Neural cell (in vitro differentiated cells): ENCODE data around the gene GK. TPM values are rescaled to one million over a fixed set of nuclear protein-coding genes. Genes with fewer than 3 reads are reported as not detected.
"Not testable (repeated sequence)": the region's sequence is repeated elsewhere in the genome, so short reads cannot be mapped to it uniquely, and the experiment has no call there.

Experiments
- H2AFZ ChIP-seq: fragments of 200-600, 300-800 bp; sonication (generic), shearing (Covaris generic); 2 replicates; pipeline ENCODE4 v1.6.0; 2014; ENCODE audit warnings: low read depth, mild to moderate bottlenecking, antibody characterized with exemption, low read length, moderate library complexity
- H3F3A ChIP-seq: fragments of 200-600 bp; shearing (Covaris generic); 2 replicates; pipeline ENCODE4 v1.6.1; 2016; ENCODE audit warnings: mild to moderate bottlenecking, moderate library complexity, mixed read lengths, antibody characterized with exemption, low read length; ENCODE audit not compliant: insufficient read depth, poor library complexity, severe bottlenecking
- H3K27ac ChIP-seq: fragments of 200-600, 300-800 bp; sonication (generic), shearing (Covaris generic); 2 replicates; pipeline ENCODE4 v1.5.1; 2014; ENCODE audit warnings: mild to moderate bottlenecking, low read length, moderate library complexity
- H3K27me3 ChIP-seq: fragments of 300-800, 200-600 bp; sonication (generic), shearing (Covaris generic); 2 replicates; pipeline ENCODE4 v1.6.0; 2014; ENCODE audit warnings: mild to moderate bottlenecking, low read depth, low read length, moderate library complexity; ENCODE audit not compliant: insufficient read depth
- H3K36me3 ChIP-seq: fragments of 300-800, 200-600 bp; sonication (generic), shearing (Covaris generic); 2 replicates; pipeline ENCODE4 v1.5.1; 2014; ENCODE audit warnings: mild to moderate bottlenecking, antibody characterized with exemption, low read length, moderate library complexity; ENCODE audit not compliant: insufficient read depth
- H3K4me2 ChIP-seq: fragments of 300-800, 200-600 bp; sonication (generic), shearing (Covaris generic); 2 replicates; pipeline ENCODE4 v1.6.0; 2014; ENCODE audit warnings: mild to moderate bottlenecking, low read length
- H3K4me3 ChIP-seq: fragments of 300-800, 200-600 bp; sonication (generic), shearing (Covaris generic); 2 replicates; pipeline ENCODE4 v1.5.1; 2014; ENCODE audit warnings: mild to moderate bottlenecking, low read length, moderate library complexity
- H3K79me2 ChIP-seq: fragments of 200-600 bp; shearing (Covaris generic); replicated peaks from 2 replicates; pipeline ENCODE4 v1.6.0; 2014; ENCODE audit warnings: mild to moderate bottlenecking, low read length, moderate library complexity; ENCODE audit not compliant: insufficient read depth
- H3K9ac ChIP-seq: fragments of 300-800, 200-600 bp; sonication (generic), shearing (Covaris generic); 2 replicates; pipeline ENCODE4 v1.6.1; 2016; ENCODE audit warnings: mild to moderate bottlenecking, low read length, mixed read lengths
- H3K9me2 ChIP-seq: fragments of 200-600 bp; shearing (Covaris generic); 2 replicates; pipeline ENCODE4 v1.6.1; 2016; ENCODE audit warnings: mild to moderate bottlenecking, low read length, mixed read lengths; ENCODE audit not compliant: insufficient read depth
- H3K9me3 ChIP-seq: fragments of 200-600, 300-800 bp; sonication (generic), shearing (Covaris generic); 2 replicates; pipeline ENCODE4 v1.6.1; 2016; ENCODE audit warnings: mild to moderate bottlenecking, mixed run types, low read length, moderate library complexity, mixed read lengths
- H4K20me1 ChIP-seq: fragments of 200-600 bp; shearing (Covaris generic); 2 replicates; pipeline ENCODE4 v1.6.1; 2016; ENCODE audit warnings: mild to moderate bottlenecking, mixed run types; ENCODE audit not compliant: insufficient read depth
- EP300 ChIP-seq: fragments of 450-650 bp; conservative IDR thresholded peaks from 2 replicates; pipeline ENCODE4 v1.6.1; 2014; ENCODE audit warnings: antibody characterized with exemption, mild to moderate bottlenecking, moderate library complexity; ENCODE audit not compliant: poor library complexity, severe bottlenecking
- EZH2 ChIP-seq: fragments of 200-600, 300-800 bp; shearing (Covaris generic), sonication (generic); IDR thresholded peaks from 2 replicates; pipeline ENCODE4 v1.6.1; 2014; ENCODE audit warnings: antibody characterized with exemption, low read length, borderline replicate concordance, mild to moderate bottlenecking; ENCODE audit not compliant: insufficient read depth, poor library complexity, severe bottlenecking
- MXI1 ChIP-seq: fragments of 450-650 bp; conservative IDR thresholded peaks from 2 replicates; pipeline ENCODE4 v1.6.1; 2014; ENCODE audit warnings: antibody characterized with exemption, mild to moderate bottlenecking; ENCODE audit not compliant: poor library complexity, severe bottlenecking
- POLR2AphosphoS5 ChIP-seq: IDR thresholded peaks from 2 replicates; pipeline ENCODE4 v1.6.1; 2012
- RAD21 ChIP-seq: fragments of 450-650 bp; conservative IDR thresholded peaks from 2 replicates; pipeline ENCODE4 v1.6.1; 2014; ENCODE audit warnings: antibody characterized with exemption, mild to moderate bottlenecking, moderate library complexity
- SMC3 ChIP-seq: fragments of 450-650 bp; conservative IDR thresholded peaks from 2 replicates; pipeline ENCODE4 v1.6.1; 2014; ENCODE audit warnings: antibody characterized with exemption, mild to moderate bottlenecking, moderate library complexity; ENCODE audit not compliant: poor library complexity
- TAF1 ChIP-seq: IDR thresholded peaks from 2 replicates; pipeline ENCODE4 v1.6.1; 2012; ENCODE audit warnings: low read depth
- polyA plus RNA-seq: library from polyadenylated mRNA; depleted of rRNA; stranded (reverse); fragments of >200 nt; gene quantifications from 2 replicates; pipeline ENCODE4 v1.2.3, GENCODE V29; 2014
- TF ChIP-seq, protein P1 (sequence below): IDR thresholded peaks from 2 replicates; pipeline ENCODE4 v1.6.1; 2012; ENCODE audit warnings: borderline replicate concordance
- TF ChIP-seq, protein P2 (sequence below): fragments of 450-650 bp; IDR thresholded peaks from 2 replicates; pipeline ENCODE4 v1.5.1; 2014; ENCODE audit warnings: antibody characterized with exemption, mild to moderate bottlenecking, moderate library complexity; ENCODE audit not compliant: poor library complexity, severe bottlenecking

GK gene
- polyA plus RNA-seq, 1 donor from 2014 or later, result 6.3 TPM

DNA sequence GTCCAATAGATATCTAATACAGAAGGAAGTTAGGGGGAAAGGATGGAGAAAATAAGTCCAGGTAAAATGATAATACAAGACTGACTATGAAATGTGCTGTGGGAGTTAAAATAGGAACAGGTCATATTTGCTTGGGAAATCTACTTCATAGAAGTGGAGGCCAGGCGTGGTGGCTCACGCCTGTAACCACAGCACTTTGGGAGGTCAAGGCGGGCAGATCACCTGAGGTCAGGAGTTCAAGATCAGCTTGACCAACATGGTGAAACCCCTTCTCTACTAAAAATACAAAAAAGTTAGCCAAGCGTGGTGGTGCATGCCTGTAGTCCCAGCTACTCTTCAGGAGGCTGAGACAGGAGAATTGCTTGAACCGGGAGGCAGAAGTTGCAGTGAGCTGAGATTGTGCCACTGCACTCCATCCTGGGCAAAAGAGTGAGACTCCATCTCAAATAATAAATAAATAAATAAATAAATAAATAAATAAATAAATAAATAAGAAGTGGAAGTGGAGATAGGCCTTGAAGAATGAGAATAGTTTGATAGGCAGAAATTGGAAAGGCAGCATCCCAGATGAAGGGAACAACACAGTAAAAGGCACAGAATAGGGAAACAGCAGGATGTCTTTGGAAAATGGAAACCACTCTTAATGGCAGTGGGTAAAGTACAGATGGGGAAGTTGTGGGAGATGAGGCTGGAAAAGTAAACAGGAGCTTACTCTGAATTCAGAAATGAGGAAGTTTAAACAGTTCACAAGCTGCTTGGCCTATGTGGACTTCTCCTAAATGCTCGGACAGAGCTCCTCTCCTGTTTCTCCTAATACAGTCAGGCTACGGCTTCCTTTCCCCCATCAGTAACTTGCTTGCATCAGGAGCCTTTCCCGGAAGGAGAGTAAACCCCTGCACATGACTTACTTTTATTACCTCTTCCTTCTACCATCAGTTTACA, 15.1 kb upstream of the GK start:
- Histone ChIP-seq H3K36me3 (no peaks in the 10 kb centered on the region), H3F3A (no peaks in the 10 kb centered on the region), H3K4me3 (no peak overlapping the region), H3K79me2 (no peaks in the 10 kb centered on the region), H3K27me3 (no peaks in the 10 kb centered on the region), H3K4me2 (no peak overlapping the region), H3K9ac (no peak overlapping the region), H2AFZ (no peak overlapping the region), H4K20me1 (no peaks in the 10 kb centered on the region), H3K9me3 (no peaks in the 10 kb centered on the region), H3K9me2 (no peaks in the 10 kb centered on the region), H3K27ac (no peak overlapping the region)
- TF ChIP-seq, protein P1, sequence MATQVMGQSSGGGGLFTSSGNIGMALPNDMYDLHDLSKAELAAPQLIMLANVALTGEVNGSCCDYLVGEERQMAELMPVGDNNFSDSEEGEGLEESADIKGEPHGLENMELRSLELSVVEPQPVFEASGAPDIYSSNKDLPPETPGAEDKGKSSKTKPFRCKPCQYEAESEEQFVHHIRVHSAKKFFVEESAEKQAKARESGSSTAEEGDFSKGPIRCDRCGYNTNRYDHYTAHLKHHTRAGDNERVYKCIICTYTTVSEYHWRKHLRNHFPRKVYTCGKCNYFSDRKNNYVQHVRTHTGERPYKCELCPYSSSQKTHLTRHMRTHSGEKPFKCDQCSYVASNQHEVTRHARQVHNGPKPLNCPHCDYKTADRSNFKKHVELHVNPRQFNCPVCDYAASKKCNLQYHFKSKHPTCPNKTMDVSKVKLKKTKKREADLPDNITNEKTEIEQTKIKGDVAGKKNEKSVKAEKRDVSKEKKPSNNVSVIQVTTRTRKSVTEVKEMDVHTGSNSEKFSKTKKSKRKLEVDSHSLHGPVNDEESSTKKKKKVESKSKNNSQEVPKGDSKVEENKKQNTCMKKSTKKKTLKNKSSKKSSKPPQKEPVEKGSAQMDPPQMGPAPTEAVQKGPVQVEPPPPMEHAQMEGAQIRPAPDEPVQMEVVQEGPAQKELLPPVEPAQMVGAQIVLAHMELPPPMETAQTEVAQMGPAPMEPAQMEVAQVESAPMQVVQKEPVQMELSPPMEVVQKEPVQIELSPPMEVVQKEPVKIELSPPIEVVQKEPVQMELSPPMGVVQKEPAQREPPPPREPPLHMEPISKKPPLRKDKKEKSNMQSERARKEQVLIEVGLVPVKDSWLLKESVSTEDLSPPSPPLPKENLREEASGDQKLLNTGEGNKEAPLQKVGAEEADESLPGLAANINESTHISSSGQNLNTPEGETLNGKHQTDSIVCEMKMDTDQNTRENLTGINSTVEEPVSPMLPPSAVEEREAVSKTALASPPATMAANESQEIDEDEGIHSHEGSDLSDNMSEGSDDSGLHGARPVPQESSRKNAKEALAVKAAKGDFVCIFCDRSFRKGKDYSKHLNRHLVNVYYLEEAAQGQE, result no peak
- TF ChIP-seq TAF1 (no peak), EP300 (no peak)
- TF ChIP-seq, protein P2, sequence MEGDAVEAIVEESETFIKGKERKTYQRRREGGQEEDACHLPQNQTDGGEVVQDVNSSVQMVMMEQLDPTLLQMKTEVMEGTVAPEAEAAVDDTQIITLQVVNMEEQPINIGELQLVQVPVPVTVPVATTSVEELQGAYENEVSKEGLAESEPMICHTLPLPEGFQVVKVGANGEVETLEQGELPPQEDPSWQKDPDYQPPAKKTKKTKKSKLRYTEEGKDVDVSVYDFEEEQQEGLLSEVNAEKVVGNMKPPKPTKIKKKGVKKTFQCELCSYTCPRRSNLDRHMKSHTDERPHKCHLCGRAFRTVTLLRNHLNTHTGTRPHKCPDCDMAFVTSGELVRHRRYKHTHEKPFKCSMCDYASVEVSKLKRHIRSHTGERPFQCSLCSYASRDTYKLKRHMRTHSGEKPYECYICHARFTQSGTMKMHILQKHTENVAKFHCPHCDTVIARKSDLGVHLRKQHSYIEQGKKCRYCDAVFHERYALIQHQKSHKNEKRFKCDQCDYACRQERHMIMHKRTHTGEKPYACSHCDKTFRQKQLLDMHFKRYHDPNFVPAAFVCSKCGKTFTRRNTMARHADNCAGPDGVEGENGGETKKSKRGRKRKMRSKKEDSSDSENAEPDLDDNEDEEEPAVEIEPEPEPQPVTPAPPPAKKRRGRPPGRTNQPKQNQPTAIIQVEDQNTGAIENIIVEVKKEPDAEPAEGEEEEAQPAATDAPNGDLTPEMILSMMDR, result no peak

DNA sequence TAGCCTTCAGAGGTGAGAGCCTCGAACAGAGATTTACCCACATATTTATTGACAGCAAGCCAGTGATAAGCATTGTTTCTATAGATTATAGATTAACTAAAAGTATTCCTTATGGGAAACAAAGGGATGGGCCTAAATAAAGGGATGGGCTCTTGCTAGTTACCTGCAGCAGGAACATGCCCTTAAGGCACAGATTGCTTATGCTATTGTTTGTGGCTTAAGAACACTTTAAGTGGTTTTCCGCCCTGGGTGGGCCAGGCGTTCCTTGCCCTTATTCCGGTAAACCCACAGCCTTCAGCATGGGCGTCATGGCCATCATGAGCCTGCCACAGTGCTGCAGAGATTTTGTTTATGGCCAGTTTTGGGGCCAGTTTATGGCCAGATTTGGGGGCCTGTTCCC, 13.5 kb upstream of the GK start:
- not testable (repeated sequence) for H3K4me3 ChIP-seq, H3K9me3 ChIP-seq, H3K36me3 ChIP-seq, H2AFZ ChIP-seq, H3F3A ChIP-seq, H4K20me1 ChIP-seq, H3K79me2 ChIP-seq, H3K9ac ChIP-seq, H3K27me3 ChIP-seq, H3K4me2 ChIP-seq, H3K9me2 ChIP-seq, H3K27ac ChIP-seq

DNA sequence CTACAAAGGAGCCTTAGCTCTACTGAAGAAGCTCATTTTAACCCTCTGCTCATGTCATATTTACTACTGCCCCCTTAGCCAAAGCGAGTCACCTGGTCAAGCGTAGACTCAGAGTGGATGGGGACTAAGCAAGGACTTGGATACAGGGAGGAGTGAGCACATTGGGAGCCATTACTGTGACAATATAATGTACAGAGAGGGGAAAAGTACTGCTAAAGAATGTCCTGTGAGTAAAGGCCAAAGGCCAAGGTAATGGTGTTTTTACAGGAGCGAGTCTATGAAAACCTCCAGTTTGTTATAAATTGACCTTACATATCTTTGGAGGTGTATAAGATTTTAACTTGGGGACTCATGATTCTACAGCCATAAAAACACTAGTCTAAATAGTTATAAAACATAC, 10.6 kb upstream of the GK start:
- no peaks in the 10 kb centered on the region for H3K36me3 ChIP-seq
- H3K27ac ChIP-seq, result no peak overlapping the region
- no peak overlapping the region for H3K4me3 ChIP-seq
- no peaks in the 10 kb centered on the region for H3K27me3 ChIP-seq
- H3K9ac ChIP-seq, result no peak overlapping the region
- no peak overlapping the region for H2AFZ ChIP-seq
- TF ChIP-seq RAD21, result no peak
- TF ChIP-seq, protein P2, result no peak
- TF ChIP-seq TAF1, result no peak
- TF ChIP-seq MXI1, result no peak
- TF ChIP-seq, protein P1, result no peak
- no peak for TF ChIP-seq SMC3
- no peak for TF ChIP-seq POLR2AphosphoS5
- no peak for TF ChIP-seq EP300
- no peak for TF ChIP-seq EZH2
- H3K4me2 ChIP-seq, result no peak overlapping the region
- no peaks in the 10 kb centered on the region for H3K79me2 ChIP-seq
- no peaks in the 10 kb centered on the region for H3K9me2 ChIP-seq
- no peaks in the 10 kb centered on the region for H4K20me1 ChIP-seq
- H3K9me3 ChIP-seq, result no peaks in the 10 kb centered on the region
- no peaks in the 10 kb centered on the region for H3F3A ChIP-seq
